Esophagus squamous epithelium (tissue), 4 donors: Measurements from ENCODE around the gene EDAR.

ENCODE experiments used
- CTCF ChIP-seq, 6 experiments: fragments of 450-650 bp in 4 of 6; fragments of 200-600 bp in 2 of 6; sonication (generic) in 2 of 6; IDR thresholded peaks; one replicate each; pipeline ENCODE4 v1.5.1; 2016 to 2019; ENCODE audit warnings: antibody characterized with exemption in 6 of 6, mild to moderate bottlenecking in 4 of 6, moderate library complexity in 4 of 6
- POLR2A ChIP-seq, 4 donors: fragments of 450-650 bp; IDR thresholded peaks; one replicate each; pipeline ENCODE4 v1.6.1; 2017; ENCODE audit warnings: antibody characterized with exemption in 4 of 4, mild to moderate bottlenecking in 4 of 4, moderate library complexity in 3 of 4

GRCh38 chr2:108941767-108942166 is 47.3 kb downstream of the EDAR start:
- TF ChIP-seq POLR2A (IDR thresholded peaks at IDR 0.05) (no peak), CTCF (IDR thresholded peaks at IDR 0.05) (no peak)
